ENCODE data around the gene KIF4A. TPM values are rescaled to one million over a fixed set of nuclear protein-coding genes. Genes with fewer than 3 reads are reported as not detected.
A peak's percentile ranks its signal among the peaks of the same experiment; 100 is the strongest.
"Not testable (repeated sequence)": the region's sequence is repeated elsewhere in the genome, so short reads cannot be mapped to it uniquely, and the experiment has no call there.

KIF4A gene
- total and polyA plus RNA-seq, 4 donors: 0.33 to 2.4 (median 0.64) TPM

GRCh38 chrX:70301716-70302115, 11.8 kb downstream of the KIF4A start:
- TF ChIP-seq, protein P1, sequence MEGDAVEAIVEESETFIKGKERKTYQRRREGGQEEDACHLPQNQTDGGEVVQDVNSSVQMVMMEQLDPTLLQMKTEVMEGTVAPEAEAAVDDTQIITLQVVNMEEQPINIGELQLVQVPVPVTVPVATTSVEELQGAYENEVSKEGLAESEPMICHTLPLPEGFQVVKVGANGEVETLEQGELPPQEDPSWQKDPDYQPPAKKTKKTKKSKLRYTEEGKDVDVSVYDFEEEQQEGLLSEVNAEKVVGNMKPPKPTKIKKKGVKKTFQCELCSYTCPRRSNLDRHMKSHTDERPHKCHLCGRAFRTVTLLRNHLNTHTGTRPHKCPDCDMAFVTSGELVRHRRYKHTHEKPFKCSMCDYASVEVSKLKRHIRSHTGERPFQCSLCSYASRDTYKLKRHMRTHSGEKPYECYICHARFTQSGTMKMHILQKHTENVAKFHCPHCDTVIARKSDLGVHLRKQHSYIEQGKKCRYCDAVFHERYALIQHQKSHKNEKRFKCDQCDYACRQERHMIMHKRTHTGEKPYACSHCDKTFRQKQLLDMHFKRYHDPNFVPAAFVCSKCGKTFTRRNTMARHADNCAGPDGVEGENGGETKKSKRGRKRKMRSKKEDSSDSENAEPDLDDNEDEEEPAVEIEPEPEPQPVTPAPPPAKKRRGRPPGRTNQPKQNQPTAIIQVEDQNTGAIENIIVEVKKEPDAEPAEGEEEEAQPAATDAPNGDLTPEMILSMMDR (IDR thresholded peaks at IDR 0.05; ENCODE audit: control extremely low read depth, extremely low read depth): no peak
- Histone ChIP-seq H3K4me3 (no peak overlapping the region), H3K27ac (ENCODE audit: low read depth in 1 of 2, low read length in 1 of 2) (no peak overlapping the region), H3K27me3 (ENCODE audit: control insufficient read depth in 3 of 3, insufficient read depth in 3 of 3, low read length in 2 of 3) (no peaks in the 10 kb centered on the region), H3K9me3 (ENCODE audit: control insufficient read depth in 4 of 4, insufficient read depth in 3 of 4, low read length in 3 of 4) (no peaks in the 10 kb centered on the region), H3K36me3 (ENCODE audit: control insufficient read depth in 4 of 4, insufficient read depth in 4 of 4, low read length in 4 of 4) (no peaks in the 10 kb centered on the region), H3K9ac (ENCODE audit: insufficient read depth in 1 of 2, low read length in 2 of 2) (no peak overlapping the region), H3K4me1 (ENCODE audit: control insufficient read depth in 5 of 5, insufficient read depth in 5 of 5, low read length in 5 of 5) (no peaks in the 10 kb centered on the region)
- 60 to 66% methylated on average over 3 of the region's 3 CpGs for WGBS, 2 donors
- ATAC-seq (ENCODE audit: insufficient read depth, low FRiP score) (no peak), DNase-seq (peak in 1 of 3 donors; percentile 8)

- H3K36me3 ChIP-seq (ENCODE audit: control insufficient read depth in 4 of 4, insufficient read depth in 4 of 4, low read length in 4 of 4): no peaks in the 10 kb centered on the region
- TF ChIP-seq, protein P1 (IDR thresholded peaks at IDR 0.05; ENCODE audit: control extremely low read depth, extremely low read depth): no peak
- H3K9me3 ChIP-seq (ENCODE audit: control insufficient read depth in 4 of 4, insufficient read depth in 3 of 4, low read length in 3 of 4): peaks cover 0 to 3% (median under 1%) of the 10 kb centered on the region in 4 donors
Observed at GRCh38 chrX:70313503-70313902, 23.6 kb downstream of the KIF4A start.

DNA sequence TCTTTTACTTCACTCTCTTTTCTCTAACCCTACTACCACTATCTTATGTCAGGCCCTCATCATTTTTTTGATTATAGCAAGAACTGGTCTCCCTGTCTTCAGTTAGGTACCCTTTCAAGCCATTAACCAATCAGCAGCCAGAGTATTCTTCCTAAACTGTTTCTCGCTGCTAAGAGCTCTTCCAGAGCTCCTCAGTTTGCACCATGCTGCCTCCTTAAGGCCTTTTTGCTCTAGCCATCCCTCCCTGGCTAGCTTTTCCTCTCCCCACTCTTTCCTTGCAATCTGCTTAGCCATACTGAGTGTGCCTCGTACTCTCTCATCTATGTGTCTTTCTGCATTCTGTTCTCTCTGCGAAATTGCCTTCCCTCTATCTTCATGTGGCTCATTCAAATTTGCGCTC, 32.9 kb downstream of the KIF4A start:
- 89 to 96% methylated on average over 4 of the region's 4 CpGs for WGBS, 2 donors
- ATAC-seq (ENCODE audit: insufficient read depth, low FRiP score): no peak
- TF ChIP-seq, protein P1 (IDR thresholded peaks at IDR 0.05; ENCODE audit: control extremely low read depth, extremely low read depth): no peak

More at GRCh38 chrX:70313503-70313902, 23.6 kb downstream of the KIF4A start:
- ATAC-seq (ENCODE audit: insufficient read depth, low FRiP score) (no peak), DNase-seq (no peak)
- no peak overlapping the region for H3K27ac ChIP-seq (ENCODE audit: low read depth in 1 of 2, low read length in 1 of 2)
- no peak overlapping the region for H3K9ac ChIP-seq (ENCODE audit: insufficient read depth in 1 of 2, low read length in 2 of 2)
- no peaks in the 10 kb centered on the region for H3K4me1 ChIP-seq (ENCODE audit: control insufficient read depth in 5 of 5, insufficient read depth in 5 of 5, low read length in 5 of 5)
- no peak overlapping the region for H3K4me3 ChIP-seq
- WGBS, 2 donors: 93 to 94% methylated on average over 1 of the region's 1 CpG
- H3K27me3 ChIP-seq (ENCODE audit: control insufficient read depth in 3 of 3, insufficient read depth in 3 of 3, low read length in 2 of 3): no peaks in the 10 kb centered on the region

DNA sequence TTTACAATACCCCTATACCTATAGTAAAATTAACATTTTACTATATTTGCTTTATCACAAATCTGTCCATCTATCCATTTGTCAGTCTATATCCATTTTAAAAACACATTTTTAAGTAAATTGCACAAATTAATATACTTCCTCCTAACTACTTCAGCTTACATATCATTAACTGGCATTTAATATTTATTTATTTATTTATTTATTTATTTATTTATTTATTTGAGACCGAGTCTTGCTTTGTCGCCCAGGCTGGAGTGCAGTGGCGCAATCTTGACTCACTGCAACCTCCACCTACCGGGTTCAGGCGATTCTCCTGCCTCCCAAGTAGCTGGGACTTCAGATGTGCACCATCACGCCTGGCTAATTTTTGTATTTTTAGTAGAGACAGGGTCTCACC, 33.7 kb downstream of the KIF4A start:
- 90 to 98% methylated on average over 6 of the region's 6 CpGs for WGBS, 2 donors
- not testable (repeated sequence) for ATAC-seq (ENCODE audit: insufficient read depth, low FRiP score)

More for the DNA sequence above, 32.9 kb downstream of the KIF4A start:
- no peaks in the 10 kb centered on the region for H3K4me1 ChIP-seq (ENCODE audit: control insufficient read depth in 5 of 5, insufficient read depth in 5 of 5, low read length in 5 of 5)
- H3K36me3 ChIP-seq (ENCODE audit: control insufficient read depth in 4 of 4, insufficient read depth in 4 of 4, low read length in 4 of 4): no peaks in the 10 kb centered on the region
- H3K9ac ChIP-seq (ENCODE audit: insufficient read depth in 1 of 2, low read length in 2 of 2): no peak overlapping the region
- no peak overlapping the region for H3K27ac ChIP-seq (ENCODE audit: low read depth in 1 of 2, low read length in 1 of 2)
- H3K9me3 ChIP-seq (ENCODE audit: control insufficient read depth in 4 of 4, insufficient read depth in 3 of 4, low read length in 3 of 4): no peaks in the 10 kb centered on the region
- H3K27me3 ChIP-seq (ENCODE audit: control insufficient read depth in 3 of 3, insufficient read depth in 3 of 3, low read length in 2 of 3): no peaks in the 10 kb centered on the region
- DNase-seq: no peak
- no peak overlapping the region for H3K4me3 ChIP-seq

More for the DNA sequence above, 33.7 kb downstream of the KIF4A start:
- H3K9me3 ChIP-seq (ENCODE audit: control insufficient read depth in 4 of 4, insufficient read depth in 3 of 4, low read length in 3 of 4); H3K4me1 ChIP-seq (ENCODE audit: control insufficient read depth in 5 of 5, insufficient read depth in 5 of 5, low read length in 5 of 5); H3K27ac ChIP-seq (ENCODE audit: low read depth in 1 of 2, low read length in 1 of 2); H3K36me3 ChIP-seq (ENCODE audit: control insufficient read depth in 4 of 4, insufficient read depth in 4 of 4, low read length in 4 of 4); DNase-seq; H3K27me3 ChIP-seq (ENCODE audit: control insufficient read depth in 3 of 3, insufficient read depth in 3 of 3, low read length in 2 of 3); H3K9ac ChIP-seq (ENCODE audit: insufficient read depth in 1 of 2, low read length in 2 of 2); H3K4me3 ChIP-seq: not testable (repeated sequence)

Data from lung (tissue), 12 donors.